PC-3 (cell line): ENCODE measurements around the gene PHC3.

Experiments
- CTCF ChIP-seq: fragments of 300-600 bp; sonication (generic); conservative IDR thresholded peaks from 2 replicates; pipeline ENCODE4 v1.5.1; 2017; ENCODE audit warnings: antibody characterized with exemption, low read depth, mild to moderate bottlenecking, low read length
- EZH2 ChIP-seq: fragments of 300-600 bp; sonication (generic); IDR thresholded peaks from one replicate; pipeline ENCODE4 v1.6.1; 2017; ENCODE audit warnings: antibody characterized with exemption, mild to moderate bottlenecking, low read length; ENCODE audit not compliant: unreplicated experiment
- EZH2phosphoT487 ChIP-seq: fragments of 300-600 bp; sonication (generic); IDR thresholded peaks from 2 replicates; pipeline ENCODE4 v1.6.1; 2018; ENCODE audit warnings: mild to moderate bottlenecking, antibody characterized with exemption, low read length, borderline replicate concordance

GRCh38 chr3:170222647-170223541 is 41.4 kb upstream of the PHC3 start:
- TF ChIP-seq CTCF: no peak; the same call in 1 of the 2 replicates
- no peak for TF ChIP-seq EZH2
- no peak for TF ChIP-seq EZH2phosphoT487
